Left ventricle myocardium superior (tissue), 1 donor: ENCODE results near the gene CDH1. TPM values are rescaled to one million over a fixed set of nuclear protein-coding genes. Genes with fewer than 3 reads are reported as not detected.

Experiments used
- ATAC-seq: fragments of 200-7000 bp; cut with Tn5 transposase; one replicate; pipeline ENCODE4 v1.9.1; 2020; ENCODE audit warnings: mild to moderate bottlenecking, moderate library complexity
- DNase-seq: peaks from one replicate; pipeline ENCODE4 v3.0.0-alpha.2; 2020
- intact Hi-C: fragments of 100-400 bp; cut with micrococcal nuclease; formaldehyde crosslinking; loops from one replicate; pipeline ENCODE4 v1.11.0; 2022
- total RNA-seq: library from RNA; stranded (reverse); fragmentation: NEBNext Ultra II Directional; extraction: Animal tissue kit (Norgen Biotek cat#: 25700); gene quantifications from one replicate; pipeline ENCODE4 v1.2.1, GENCODE V29; 2021
- donor health status: DM: no; HTN: yes; CAD: no; lungs with severe emphysema.

Gene CDH1
- total RNA-seq, 1 donor from 2014 or later = not detected

DNA sequence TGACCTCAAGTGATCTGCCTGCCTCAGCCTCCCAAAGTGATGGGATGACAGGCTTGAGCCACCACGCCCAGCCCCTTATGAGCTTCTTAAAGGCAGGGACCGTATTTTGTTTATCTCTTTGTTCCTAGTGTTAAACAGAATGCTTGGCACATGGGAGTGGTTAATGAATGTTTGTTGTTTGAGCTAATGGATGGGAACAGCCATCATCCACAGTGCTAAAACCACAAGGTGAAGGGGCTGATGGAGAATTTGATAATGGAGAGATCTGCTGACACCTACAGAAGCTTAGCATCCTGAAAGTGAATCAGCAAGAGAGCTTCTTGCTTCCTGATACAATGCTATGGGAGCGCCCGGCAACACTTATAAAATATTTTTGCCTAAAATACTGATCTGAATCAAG is 8.6 kb upstream of the CDH1 start:
- no peak for DNase-seq
- intact Hi-C loops = no loop called here
- ATAC-seq = no peak

GRCh38 chr16:68731637-68732036 is 5.5 kb upstream of the CDH1 start:
- ATAC-seq (no peak), DNase-seq (no peak)
- intact Hi-C loops = no loop called here

- DNase-seq (no peak), ATAC-seq (no peak)
- intact Hi-C loops = no loop called here
Measured at GRCh38 chr16:68732042-68732680, 4.9 kb upstream of the CDH1 start.

- intact Hi-C loops = no loop called here
- ATAC-seq (no peak), DNase-seq (no peak)
Measured at GRCh38 chr16:68732741-68733399, 4.2 kb upstream of the CDH1 start.

GRCh38 chr16:68733570-68733969 is 3.5 kb upstream of the CDH1 start:
- no peak for DNase-seq
- ATAC-seq = no peak
- intact Hi-C loops = no loop called here

GRCh38 chr16:68734782-68735181 is 2.3 kb upstream of the CDH1 start:
- DNase-seq (no peak), ATAC-seq (no peak)
- intact Hi-C loops = no loop called here

DNA sequence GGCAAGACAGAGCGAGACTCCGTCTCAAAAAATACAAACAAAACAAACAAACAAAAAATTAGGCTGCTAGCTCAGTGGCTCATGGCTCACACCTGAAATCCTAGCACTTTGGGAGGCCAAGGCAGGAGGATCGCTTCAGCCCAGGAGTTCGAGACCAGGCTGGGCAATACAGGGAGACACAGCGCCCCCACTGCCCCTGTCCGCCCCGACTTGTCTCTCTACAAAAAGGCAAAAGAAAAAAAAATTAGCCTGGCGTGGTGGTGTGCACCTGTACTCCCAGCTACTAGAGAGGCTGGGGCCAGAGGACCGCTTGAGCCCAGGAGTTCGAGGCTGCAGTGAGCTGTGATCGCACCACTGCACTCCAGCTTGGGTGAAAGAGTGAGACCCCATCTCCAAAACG is 531 bp upstream of the CDH1 start:
- no peak for DNase-seq
- intact Hi-C loops = no loop called here
- no peak for ATAC-seq

DNA sequence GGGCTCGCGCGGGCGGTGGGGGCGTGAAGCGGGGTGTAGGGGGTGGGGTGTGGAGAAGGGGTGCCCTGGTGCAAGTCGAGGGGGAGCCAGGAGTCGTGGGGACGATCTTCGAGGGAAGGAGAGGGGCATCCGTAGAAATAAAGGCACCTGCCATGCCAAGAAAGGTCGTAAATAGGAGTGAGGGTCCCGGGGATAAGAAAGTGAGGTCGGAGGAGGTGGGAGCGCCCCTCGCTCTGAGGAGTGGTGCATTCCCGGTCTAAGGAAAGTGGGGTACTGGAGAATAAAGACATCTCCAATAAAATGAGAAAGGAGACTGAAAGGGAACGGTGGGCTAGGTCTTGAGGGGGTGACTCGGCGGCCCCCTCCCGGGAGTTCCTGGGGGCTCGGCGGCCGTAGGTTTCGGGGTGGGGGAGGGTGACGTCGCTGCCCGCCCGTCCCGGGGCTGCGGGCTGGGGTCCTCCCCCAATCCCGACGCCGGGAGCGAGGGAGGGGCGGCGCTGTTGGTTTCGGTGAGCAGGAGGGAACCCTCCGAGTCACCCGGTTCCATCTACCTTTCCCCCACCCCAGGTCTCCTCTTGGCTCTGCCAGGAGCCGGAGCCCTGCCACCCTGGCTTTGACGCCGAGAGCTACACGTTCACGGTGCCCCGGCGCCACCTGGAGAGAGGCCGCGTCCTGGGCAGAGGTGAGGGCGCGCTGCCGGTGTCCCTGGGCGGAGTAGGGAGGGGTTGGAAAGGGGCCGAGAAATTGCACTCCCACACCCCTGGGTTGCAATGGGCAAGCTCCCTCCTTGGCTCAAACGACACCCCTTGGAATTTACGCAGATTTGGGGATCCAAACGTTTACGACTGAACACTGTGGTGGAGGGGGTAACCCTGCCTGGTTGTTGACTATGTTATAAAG is 888 bp downstream of the CDH1 start:
- ATAC-seq = no peak
- no peak for DNase-seq
- intact Hi-C loops = no loop called here

DNA sequence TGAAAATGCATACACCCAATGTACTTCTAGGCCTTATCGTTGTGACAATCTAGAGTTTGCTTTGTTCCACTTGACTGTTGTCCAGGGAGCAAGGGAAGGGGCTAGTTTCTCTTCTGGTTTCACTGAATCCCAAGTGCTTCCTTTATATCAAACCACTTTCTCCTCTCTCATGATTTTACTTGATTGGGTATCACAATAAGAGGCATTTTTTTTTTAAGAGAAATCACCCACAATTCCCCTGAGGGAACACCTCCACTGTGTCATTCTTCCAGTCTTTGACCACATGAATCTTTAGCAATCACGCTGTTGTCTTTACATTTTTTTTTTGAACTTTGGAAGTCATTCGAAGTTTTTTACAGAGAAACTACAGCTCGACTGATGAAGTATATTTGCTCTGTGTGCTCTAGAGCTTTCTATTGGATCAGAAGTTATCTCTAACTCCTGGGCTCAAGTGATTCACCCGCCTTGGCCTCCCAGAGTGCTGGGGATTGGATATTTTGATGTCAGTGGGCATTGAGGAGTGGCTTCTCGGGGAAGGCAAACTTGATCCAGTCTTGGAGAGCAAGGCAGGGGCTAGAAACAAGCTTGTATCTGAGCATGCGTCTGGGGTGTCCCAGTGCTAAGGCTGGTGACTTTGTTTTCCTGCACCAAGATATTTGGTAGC is 3.0 kb downstream of the CDH1 start:
- ATAC-seq (no peak), DNase-seq (no peak)
- intact Hi-C loops = no loop called here

DNA sequence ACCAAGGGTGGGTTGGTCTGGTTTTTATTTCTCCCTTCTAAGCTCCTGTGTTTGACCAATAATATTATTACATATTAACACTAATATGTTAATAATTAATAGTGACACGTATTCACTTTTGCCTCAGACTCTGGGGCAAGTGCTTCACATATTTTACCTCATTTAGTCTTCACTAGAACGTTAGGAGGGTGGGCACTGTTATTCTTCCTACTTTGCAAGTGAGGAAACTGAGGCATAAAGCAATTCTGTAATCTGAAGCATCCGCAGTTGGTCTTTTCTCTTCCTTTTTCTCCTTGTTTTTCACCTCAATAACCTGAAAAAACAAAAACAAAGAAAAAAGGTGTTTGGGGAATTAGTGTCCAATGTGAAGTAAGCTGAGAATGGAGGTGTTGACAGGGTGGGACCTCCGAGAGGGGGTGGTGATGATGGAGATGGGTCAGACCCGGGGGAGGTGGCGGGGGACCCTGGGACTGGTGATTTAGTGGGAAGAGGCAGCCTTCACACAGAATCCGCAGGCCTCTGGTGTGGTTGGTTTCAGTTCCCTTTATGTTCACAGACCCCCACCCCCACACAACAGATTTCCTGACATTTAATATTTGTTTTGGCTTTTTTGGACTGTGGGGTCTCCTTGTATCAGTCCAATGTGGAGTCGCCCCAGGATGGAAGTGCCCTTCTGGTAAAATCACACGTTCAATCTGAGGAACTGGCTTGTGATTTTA is 3.7 kb downstream of the CDH1 start:
- intact Hi-C loops = no loop called here
- ATAC-seq (no peak), DNase-seq (no peak)

GRCh38 chr16:68743664-68744063 is 6.6 kb downstream of the CDH1 start:
- DNase-seq = no peak
- intact Hi-C loops = no loop called here
- ATAC-seq = no peak

GRCh38 chr16:68744744-68745280 is 7.7 kb downstream of the CDH1 start:
- intact Hi-C loops = no loop called here
- ATAC-seq = no peak
- no peak for DNase-seq

DNA sequence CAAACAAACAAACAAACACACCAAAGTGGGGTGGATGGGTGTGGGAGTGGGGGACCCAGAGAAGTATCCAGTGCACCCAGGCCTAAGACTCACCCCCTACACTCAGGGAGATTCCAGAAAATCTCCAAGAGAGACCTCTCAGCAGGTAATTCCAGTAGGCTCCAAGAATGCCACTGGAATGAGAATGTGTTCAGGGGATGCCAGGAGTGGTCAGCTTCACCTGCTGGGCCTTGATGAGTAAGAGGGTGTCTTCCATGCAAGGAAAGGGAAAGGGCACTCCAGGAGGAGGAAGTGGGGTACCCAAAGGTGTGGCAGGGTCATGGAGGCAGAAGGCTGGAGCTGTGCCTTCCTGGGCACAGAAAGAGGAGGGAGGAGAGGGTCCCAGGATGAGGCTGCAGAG is 9.9 kb downstream of the CDH1 start:
- intact Hi-C loops = no loop called here
- ATAC-seq (no peak), DNase-seq (no peak)

- intact Hi-C loops = no loop called here
- DNase-seq = no peak
- ATAC-seq = no peak
Measured at GRCh38 chr16:68749432-68749831, 12.3 kb downstream of the CDH1 start.

GRCh38 chr16:68750193-68750695 is 13.2 kb downstream of the CDH1 start:
- intact Hi-C loops = no loop called here
- DNase-seq (no peak), ATAC-seq (no peak)

DNA sequence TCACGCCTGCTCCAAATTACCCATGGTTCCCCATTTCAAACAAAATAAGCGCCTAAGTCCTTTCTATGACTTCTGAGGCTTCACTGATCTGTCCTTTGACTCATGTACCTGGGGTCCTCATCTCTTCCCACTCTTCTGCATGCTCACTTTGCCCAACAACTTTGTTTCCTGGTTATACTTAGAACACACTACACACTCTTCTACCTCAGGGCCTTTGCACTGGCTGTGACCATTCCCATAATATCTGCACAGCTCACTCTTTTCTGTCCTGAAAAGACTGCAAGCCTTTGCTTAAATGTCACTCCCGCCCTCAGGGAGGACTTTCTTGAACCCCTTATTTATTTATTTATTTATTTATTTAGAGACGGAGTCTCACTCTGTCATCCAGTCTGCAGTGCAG is 14.1 kb downstream of the CDH1 start:
- intact Hi-C loops = no loop called here
- DNase-seq (no peak), ATAC-seq (no peak)

GRCh38 chr16:68752602-68753001 is 15.5 kb downstream of the CDH1 start:
- ATAC-seq (no peak), DNase-seq (no peak)
- intact Hi-C loops = no loop called here

DNA sequence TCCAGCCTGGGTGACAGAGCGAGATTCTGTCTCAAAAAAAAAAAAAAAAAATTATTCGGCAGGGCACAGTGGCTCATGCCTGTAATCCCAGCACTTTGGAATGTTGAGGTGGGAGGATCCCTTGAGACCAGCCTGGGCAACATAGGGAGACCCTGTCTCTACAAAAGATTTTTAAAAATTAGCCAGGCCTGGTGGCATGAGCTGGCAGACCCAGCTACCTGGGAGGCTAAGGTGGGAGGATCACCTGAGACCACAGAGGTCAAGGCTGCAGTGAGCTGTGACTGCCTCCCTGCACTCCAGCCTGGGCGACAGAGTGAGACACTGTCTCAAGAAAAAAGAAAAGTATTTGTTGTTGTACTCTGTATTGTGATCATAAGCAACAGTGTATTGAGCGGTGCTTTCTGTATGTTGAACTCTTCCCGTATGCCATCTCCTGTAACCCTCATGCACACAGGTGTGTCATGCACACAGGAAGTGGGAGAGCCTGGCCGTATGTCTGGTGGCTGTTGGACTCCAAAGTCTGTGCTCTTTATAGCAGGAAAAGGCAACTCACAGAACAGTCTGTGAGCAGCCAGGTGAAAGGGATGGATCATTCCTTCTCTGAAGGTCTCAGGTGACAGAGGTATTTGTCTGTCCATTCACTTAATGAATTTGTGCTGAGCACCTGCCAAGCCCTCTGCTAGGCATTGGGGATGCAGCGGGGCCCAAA is 17.1 kb downstream of the CDH1 start:
- DNase-seq (no peak), ATAC-seq (no peak)
- intact Hi-C loops = no loop called here
